Right renal pelvis (tissue), 4 donors: ENCODE results near the gene ADI1. TPM values are rescaled to one million over a fixed set of nuclear protein-coding genes. Genes with fewer than 3 reads are reported as not detected.
A peak's percentile ranks its signal among the peaks of the same experiment; 100 is the strongest.
"Not testable (repeated sequence)": the region's sequence is repeated elsewhere in the genome, so short reads cannot be mapped to it uniquely, and the experiment has no call there.

ENCODE experiments used
- DNase-seq, 4 donors: peaks; one replicate each; pipeline ENCODE4 v3.0.0-alpha.2; 2013; ENCODE audit warnings: low read depth in 4 of 4, low spot score in 3 of 4, missing footprints in 1 of 4
- polyA plus RNA-seq, 4 donors: library from polyadenylated mRNA; unstranded; fragments of 120-200 nt; gene quantifications; one replicate each; pipeline ENCODE4 v1.2.1, GENCODE V29; 2013; ENCODE audit not compliant: insufficient read length in 4 of 4

The ADI1 gene
- polyA plus RNA-seq, 4 donors: 79.2 to 99.7 (median 83.1) TPM

GRCh38 chr2:3532941-3533340, 13.6 kb upstream of the ADI1 start:
- DNase-seq: no peak

DNA sequence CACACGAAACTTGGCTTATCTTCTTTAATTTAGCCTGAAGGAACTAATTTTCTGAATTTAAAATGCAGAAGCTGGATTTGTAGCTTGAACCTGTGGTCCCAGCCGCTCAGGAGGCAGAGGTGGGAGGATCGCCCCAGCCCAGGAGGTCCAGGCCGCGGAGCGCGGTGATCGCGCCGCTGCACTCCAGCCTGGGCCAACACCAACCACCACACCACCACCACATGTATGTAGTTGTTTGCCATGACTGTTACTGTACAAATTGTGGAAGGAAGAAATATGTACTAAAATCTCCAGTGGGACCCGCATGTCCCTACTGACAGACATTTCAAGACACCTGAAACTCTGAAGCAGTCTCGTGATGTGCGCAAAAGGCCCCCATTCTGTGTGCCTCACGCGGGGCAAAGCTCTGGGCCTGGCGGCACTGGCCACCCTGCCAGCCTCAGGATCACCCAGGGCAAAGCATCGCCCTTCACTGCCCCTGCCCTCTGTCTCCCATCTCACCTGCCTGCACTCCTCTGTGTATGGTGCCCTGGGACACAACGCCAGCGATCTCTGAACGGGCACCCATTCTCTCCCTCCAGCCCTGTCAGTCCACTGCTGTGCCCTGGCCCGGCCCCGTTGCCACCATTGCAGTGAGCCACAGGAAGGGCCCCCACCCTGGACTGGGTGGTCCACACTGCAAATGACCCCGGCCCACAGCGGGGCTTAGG, 10.1 kb upstream of the ADI1 start:
- no peak for DNase-seq

DNA sequence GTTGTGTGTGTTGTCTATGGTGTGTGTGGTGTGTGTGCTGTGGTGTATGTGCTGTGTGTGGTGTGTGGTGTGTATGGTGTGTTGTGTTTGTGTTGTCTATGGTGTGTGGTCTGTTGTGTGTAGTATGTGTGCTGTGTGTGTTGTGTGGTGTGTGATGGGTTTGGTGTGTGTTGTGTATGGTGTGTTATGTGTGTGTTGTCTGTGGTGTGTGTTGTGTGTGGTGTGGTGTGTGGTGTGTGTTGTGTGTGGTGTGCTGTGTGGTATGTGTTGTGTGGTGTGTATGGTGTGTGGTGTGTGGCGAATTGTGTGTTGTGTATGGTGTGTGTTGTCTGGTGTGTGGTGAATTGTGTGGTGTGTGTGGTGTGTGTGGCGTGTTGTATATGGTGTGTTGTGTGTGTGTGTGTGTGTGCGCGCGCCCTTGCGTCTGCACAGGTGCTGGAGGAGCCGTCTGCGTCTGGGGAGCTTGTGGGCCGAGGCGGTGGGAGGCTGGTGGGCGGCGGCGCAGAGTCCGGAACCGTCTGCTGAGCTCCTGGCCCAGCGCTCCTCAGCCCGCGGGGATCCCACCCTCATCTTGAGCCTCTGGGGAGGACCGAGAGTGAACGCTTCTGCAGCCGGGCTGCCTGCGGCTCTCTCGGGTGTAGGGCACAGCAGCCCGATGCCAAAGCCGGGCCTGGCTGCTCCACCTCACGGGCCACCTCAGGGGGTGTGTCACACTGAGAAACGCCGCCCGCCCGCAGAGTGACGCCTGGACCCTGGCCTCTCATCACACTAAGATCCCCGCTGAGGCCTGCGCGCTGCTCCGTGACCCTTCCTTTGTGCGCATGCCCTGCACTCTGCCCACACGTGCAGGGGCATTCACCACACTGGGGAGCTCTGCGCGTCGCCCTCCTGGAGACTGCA, 8.8 kb upstream of the ADI1 start:
- DNase-seq: no peak

DNA sequence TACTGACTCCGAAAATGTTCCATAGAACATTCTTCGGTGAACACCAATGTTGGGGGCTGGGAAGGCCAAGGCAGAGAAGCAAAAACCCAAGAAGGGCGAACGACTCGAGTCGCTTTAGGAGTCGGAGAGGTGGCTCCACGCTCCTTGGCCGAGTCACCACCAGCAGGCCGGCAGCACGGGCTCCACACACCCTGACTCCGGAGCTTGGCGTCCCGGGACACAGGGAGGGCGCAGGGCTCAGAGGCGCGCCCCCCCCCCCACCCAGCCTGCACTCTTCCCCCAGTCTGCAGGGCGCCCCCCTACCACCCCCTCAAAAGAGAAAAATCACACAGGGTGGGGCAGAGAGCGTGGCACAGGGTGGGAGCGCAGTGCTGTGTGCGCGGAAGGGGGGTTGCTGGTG, 7.5 kb upstream of the ADI1 start:
- DNase-seq: no peak

- DNase-seq: no peak
Observed at GRCh38 chr2:3523551-3524041, 4.3 kb upstream of the ADI1 start.

DNA sequence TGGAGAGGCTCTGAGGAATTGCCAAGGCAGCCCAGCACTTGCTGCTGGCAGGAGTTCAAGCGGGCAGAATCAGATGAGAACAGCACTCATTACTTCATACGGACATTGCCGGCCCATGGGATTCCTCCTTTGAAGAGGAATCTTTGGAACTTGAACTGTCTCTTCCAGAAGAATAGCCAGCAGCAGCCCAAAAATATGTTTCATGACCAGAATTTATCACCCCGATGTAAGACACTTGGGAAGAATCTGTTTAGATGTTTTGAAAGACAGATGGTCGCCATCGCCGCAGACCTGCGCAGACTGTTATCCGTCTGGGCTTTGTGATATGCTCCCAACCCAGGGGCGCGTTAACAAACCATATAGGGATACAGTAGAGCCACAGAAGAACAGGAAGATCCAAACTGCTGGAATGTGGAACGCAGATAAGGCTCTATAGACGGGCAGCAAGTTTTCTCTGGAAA, 3.7 kb upstream of the ADI1 start:
- DNase-seq: no peak

- DNase-seq: no peak
Observed at GRCh38 chr2:3520591-3520990, 1.3 kb upstream of the ADI1 start.

- peak; percentile 96 to 99 (median 98) for DNase-seq
Observed at GRCh38 chr2:3518496-3519254, 656 bp downstream of the ADI1 start.

GRCh38 chr2:3517948-3518495, 1.3 kb downstream of the ADI1 start:
- no peak for DNase-seq

DNA sequence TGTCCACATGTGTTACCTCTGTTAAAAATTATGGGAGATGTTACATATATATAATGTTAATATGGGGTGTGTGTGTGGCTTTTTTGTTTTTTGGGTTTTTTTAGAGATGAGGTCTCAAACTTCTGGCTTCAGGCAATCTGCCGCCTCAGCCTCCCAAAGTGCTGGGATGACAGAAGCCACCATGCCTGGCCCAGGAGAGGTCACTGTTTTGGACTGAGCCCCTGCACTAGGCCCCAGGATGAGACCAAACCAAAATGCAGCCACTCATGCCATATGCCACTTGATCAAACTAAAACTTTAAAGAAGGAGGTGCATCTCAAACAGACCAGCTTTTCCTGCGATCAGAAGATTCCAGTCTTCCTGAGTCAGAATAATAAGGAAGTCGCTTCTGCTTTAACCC, 2.5 kb downstream of the ADI1 start:
- no peak for DNase-seq

GRCh38 chr2:3515438-3515837, 3.9 kb downstream of the ADI1 start:
- not testable (repeated sequence) for DNase-seq

- DNase-seq: no peak
Observed at GRCh38 chr2:3513026-3513810, 6.1 kb downstream of the ADI1 start.

- no peak for DNase-seq
Observed at GRCh38 chr2:3512086-3512485, 7.2 kb downstream of the ADI1 start.

GRCh38 chr2:3505771-3506170, 13.6 kb downstream of the ADI1 start:
- DNase-seq: no peak

- no peak for DNase-seq
Observed at GRCh38 chr2:3504741-3505140, 14.6 kb downstream of the ADI1 start.

DNA sequence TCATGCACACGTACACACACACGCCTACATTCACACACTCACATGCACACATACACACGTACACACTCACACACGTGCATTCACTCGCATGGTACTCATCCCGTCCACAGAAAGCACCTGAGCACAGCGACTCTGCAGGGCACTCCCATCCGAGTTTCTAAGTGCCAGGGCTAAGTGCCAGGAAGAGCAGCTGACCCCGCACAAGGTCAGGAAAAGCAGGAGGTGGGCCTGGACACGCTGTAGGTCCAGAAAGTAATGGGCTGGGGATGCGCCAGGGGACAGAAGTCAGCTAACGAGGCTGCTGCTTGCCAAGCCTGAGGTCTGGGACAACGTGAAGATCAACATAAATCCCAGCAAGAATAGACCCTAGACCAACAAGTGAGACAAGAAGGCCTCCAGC, 15.8 kb downstream of the ADI1 start:
- no peak for DNase-seq

- DNase-seq: no peak
Observed at GRCh38 chr2:3503046-3503445, 16.3 kb downstream of the ADI1 start.

DNA sequence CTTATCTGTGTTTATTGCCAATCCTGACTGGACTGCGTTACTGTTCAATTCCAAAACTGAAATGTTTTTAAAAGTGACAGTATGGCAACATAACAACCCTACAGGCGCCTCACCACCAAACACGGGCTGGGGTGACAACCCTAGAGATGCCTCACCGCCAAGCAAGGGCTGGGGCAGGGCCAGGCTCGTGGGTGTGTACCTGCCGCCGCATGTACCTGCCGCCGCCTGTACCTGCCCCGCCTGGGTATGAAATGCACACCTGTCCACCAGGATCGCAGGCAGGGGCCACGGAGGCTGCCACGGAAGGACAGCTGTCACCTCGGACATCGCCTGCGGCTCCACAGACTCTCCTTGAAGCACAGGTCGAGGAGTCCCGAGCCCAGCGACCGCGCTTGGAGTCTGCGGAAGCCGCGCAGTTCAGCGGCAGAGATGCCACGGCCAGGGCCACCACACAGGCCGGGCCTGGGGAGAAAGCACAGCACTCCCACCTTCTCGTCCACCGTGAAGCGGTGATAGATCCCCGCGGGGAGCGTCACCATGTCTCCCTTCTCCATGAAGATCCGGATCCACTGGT, 18.9 kb downstream of the ADI1 start:
- DNase-seq: no peak

DNA sequence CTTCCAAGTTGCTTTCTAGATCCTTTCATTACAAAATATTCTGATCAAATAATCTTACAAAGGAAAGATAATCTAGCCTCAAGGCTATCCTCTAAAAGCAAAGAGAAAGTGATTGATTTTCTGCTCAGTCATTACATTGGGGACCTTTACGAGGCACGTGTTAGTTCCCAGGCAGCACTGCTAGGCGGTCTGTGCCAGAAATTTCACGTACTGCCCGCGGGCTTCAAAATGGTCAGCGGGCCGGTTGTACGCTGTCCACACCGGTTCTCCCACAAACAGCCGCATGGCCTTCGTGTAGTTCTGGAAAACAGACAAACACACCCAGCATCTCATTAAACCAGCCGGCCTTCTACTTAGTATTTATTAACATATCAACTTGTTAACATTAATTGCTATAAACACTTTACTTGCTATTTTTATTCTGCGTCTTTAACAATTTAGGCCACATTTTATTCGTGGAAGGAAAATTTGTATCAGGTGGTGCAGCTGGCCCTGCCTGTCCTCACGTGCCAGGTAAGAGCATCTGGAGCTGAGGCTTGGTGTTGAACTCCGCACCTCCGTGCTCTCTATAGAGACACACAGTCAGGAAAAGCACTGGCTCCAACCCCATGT, 20.4 kb downstream of the ADI1 start:
- no peak for DNase-seq
